Spleen (tissue), 11 donors: ENCODE results near the gene NRXN3. TPM values are rescaled to one million over a fixed set of nuclear protein-coding genes. Genes with fewer than 3 reads are reported as not detected.

Experiments
- DNase-seq: peaks from one replicate; pipeline ENCODE4 v3.0.0-alpha.2; 2020
- H3K27ac ChIP-seq, 8 donors: fragments of 200-600 bp; sonication (generic) in 7 of 8; 1 replicate in 4 of 8; 2 replicates in 4 of 8; pipeline versions ENCODE4 v1.5.0 to v1.8.0; 2016 to 2021; ENCODE audit warnings: inconsistent platforms in 4 of 8, mild to moderate bottlenecking in 4 of 8, moderate library complexity in 1 of 8
- H3K27me3 ChIP-seq, 7 donors: fragments of 200-600 bp; sonication (generic) in 6 of 7; replicated peaks in 1 of 7; 1 replicate in 4 of 7; 2 replicates in 3 of 7; pipeline versions ENCODE4 v1.5.0 to v1.8.0; 2016 to 2021; ENCODE audit warnings: inconsistent platforms in 3 of 7, mild to moderate bottlenecking in 1 of 7
- H3K36me3 ChIP-seq, 6 donors: fragments of 200-600 bp; sonication (generic) in 5 of 6; 1 replicate in 4 of 6; 2 replicates in 2 of 6; pipeline versions ENCODE4 v1.5.0 to v1.8.0; 2016 to 2021; ENCODE audit warnings: inconsistent platforms in 2 of 6
- H3K4me1 ChIP-seq, 6 donors: fragments of 200-600 bp; sonication (generic) in 5 of 6; 1 replicate in 3 of 6; 2 replicates in 3 of 6; pipeline versions ENCODE4 v1.5.0 to v1.8.0; 2016 to 2021; ENCODE audit warnings: inconsistent platforms in 3 of 6
- H3K4me3 ChIP-seq, 8 donors: fragments of 200-600 bp; sonication (generic) in 7 of 8; 1 replicate in 4 of 8; 2 replicates in 4 of 8; pipeline versions ENCODE4 v1.5.0 to v1.8.0; 2016 to 2021; ENCODE audit warnings: inconsistent platforms in 4 of 8, mild to moderate bottlenecking in 4 of 8, moderate library complexity in 2 of 8
- H3K9me3 ChIP-seq, 8 donors: fragments of 200-600 bp; sonication (generic) in 7 of 8; 1 replicate in 4 of 8; 2 replicates in 4 of 8; pipeline versions ENCODE4 v1.5.0 to v1.8.0; 2016 to 2021; ENCODE audit warnings: inconsistent platforms in 4 of 8
- CTCF ChIP-seq, 11 experiments: fragments of 200-600 bp in 7 of 11; fragments of 450-650 bp in 4 of 11; sonication (generic) in 4 of 11; IDR thresholded peaks in 8 of 11; conservative IDR thresholded peaks in 3 of 11; 1 replicate in 7 of 11; 2 replicates in 4 of 11; pipeline versions ENCODE4 v1.4.0 to v1.8.0; 2016 to 2021; ENCODE audit warnings: antibody characterized with exemption in 11 of 11, inconsistent platforms in 4 of 11, mild to moderate bottlenecking in 1 of 11
- POLR2A ChIP-seq, 3 donors: fragments of 450-650 bp; IDR thresholded peaks; one replicate each; pipeline ENCODE4 v1.5.1; 2017; ENCODE audit warnings: antibody characterized with exemption in 3 of 3, mild to moderate bottlenecking in 1 of 3
- POLR2AphosphoS5 ChIP-seq, 3 donors: sonication (generic); formaldehyde crosslinking; IDR thresholded peaks; one replicate each; pipeline ENCODE4 v1.5.1; 2017; ENCODE audit warnings: antibody characterized with exemption in 3 of 3
- WGBS, 5 donors: extraction: QIAGEN DNeasy Blood & Tissue Kit in 3 of 5; methylation state at CpG; one replicate each; pipeline versions ENCODE4 v1.1.5 to v1.1.7; 2013 to 2018; 5-methylcytosine and 5-hydroxymethylcytosine counted together
- intact Hi-C: fragments of 100-400 bp; cut with DNase I; formaldehyde crosslinking; loops from one replicate; pipeline ENCODE4 v1.15.0; 2023; ENCODE audit warnings: low total_unique reads
- polyA plus RNA-seq, 3 donors: library from polyadenylated mRNA; stranded (reverse); fragments of 200-250 nt; gene quantifications; one replicate each; pipeline ENCODE4 v1.2.1, GENCODE V29; 2013
- total RNA-seq, 7 donors: library from RNA; depleted of rRNA in 3 of 7; stranded (reverse); fragments of >200 nt in 3 of 7; fragmentation: NEBNext Ultra II Directional in 4 of 7; extraction: Animal tissue kit (Norgen Biotek cat#: 25700) in 4 of 7; gene quantifications; one replicate each; pipeline versions ENCODE4 v1.1.0 to v1.2.1, GENCODE V29; 2016 to 2021
- donor health status: healthy with polysubstance abuse.
- donor health status: DM: no; HTN: no; CAD: no; lungs with moderate emphysema.
- donor health status: DM: no; HTN: no; CAD: no.
- donor health status: Bipolar disorder and iron deficiency.
- donor health status: healthy.
- donor health status: DM: no; HTN: no; CAD: no.
- donor health status: DM: yes; HTN: yes; CAD: no.

NRXN3 gene
- total and polyA plus RNA-seq, 10 donors, result 0.21 to 11.5 (median 1.6) TPM

GRCh38 chr14:79695307-79695706, 1525.1 kb downstream of the NRXN3 start:
- H3K36me3 ChIP-seq, result no peaks in the 10 kb centered on the region
- intact Hi-C loops, result no loop called here
- 75 to 91% (median 86%) methylated on average over 1 of the region's 1 CpG for WGBS, 5 donors

GRCh38 chr14:79698298-79698711, 1528.1 kb downstream of the NRXN3 start:
- Histone ChIP-seq H3K27me3 (no peaks in the 10 kb centered on the region), H3K4me1 (no peaks in the 10 kb centered on the region), H3K27ac (no peak overlapping the region), H3K9me3 (no peaks in the 10 kb centered on the region), H3K36me3 (no peaks in the 10 kb centered on the region), H3K4me3 (no peak overlapping the region)
- intact Hi-C loops, result no loop called here
- WGBS, 5 donors, result 60 to 89% (median 80%) methylated on average over 1 of the region's 1 CpG
- TF ChIP-seq POLR2AphosphoS5 (IDR thresholded peaks at IDR 0.05) (no peak), CTCF (IDR thresholded peaks at IDR 0.05 in 8 of 11, conservative IDR thresholded peaks at IDR 0.05 in 3 of 11) (no peak), POLR2A (IDR thresholded peaks at IDR 0.05) (no peak)
- no peak for DNase-seq

More at GRCh38 chr14:79695307-79695706, 1525.1 kb downstream of the NRXN3 start:
- no peak for DNase-seq
- TF ChIP-seq POLR2A (IDR thresholded peaks at IDR 0.05), result no peak
- no peak for TF ChIP-seq POLR2AphosphoS5 (IDR thresholded peaks at IDR 0.05)
- TF ChIP-seq CTCF (IDR thresholded peaks at IDR 0.05 in 8 of 11, conservative IDR thresholded peaks at IDR 0.05 in 3 of 11), result no peak
- Histone ChIP-seq H3K4me3 (no peak overlapping the region), H3K27ac (no peak overlapping the region), H3K9me3 (no peaks in the 10 kb centered on the region), H3K27me3 (no peaks in the 10 kb centered on the region), H3K4me1 (no peaks in the 10 kb centered on the region)

- Histone ChIP-seq H3K27me3 (no peaks in the 10 kb centered on the region), H3K9me3 (no peaks in the 10 kb centered on the region), H3K36me3 (no peaks in the 10 kb centered on the region), H3K4me3 (no peak overlapping the region), H3K27ac (no peak overlapping the region), H3K4me1 (no peaks in the 10 kb centered on the region)
- 69 to 90% (median 82%) methylated on average over 2 of the region's 2 CpGs for WGBS, 5 donors
- DNase-seq, result no peak
- intact Hi-C loops, result no loop called here
- no peak for TF ChIP-seq CTCF (IDR thresholded peaks at IDR 0.05 in 8 of 11, conservative IDR thresholded peaks at IDR 0.05 in 3 of 11)
- TF ChIP-seq POLR2AphosphoS5 (IDR thresholded peaks at IDR 0.05), result no peak
- TF ChIP-seq POLR2A (IDR thresholded peaks at IDR 0.05), result no peak
These were observed 1529.0 kb downstream of the NRXN3 start for GRCh38 chr14:79699206-79699605.

- H3K4me3 ChIP-seq, result no peak overlapping the region
- H3K4me1 ChIP-seq, result no peaks in the 10 kb centered on the region
- DNase-seq, result no peak
- TF ChIP-seq CTCF (IDR thresholded peaks at IDR 0.05 in 8 of 11, conservative IDR thresholded peaks at IDR 0.05 in 3 of 11), result no peak
- no peak for TF ChIP-seq POLR2A (IDR thresholded peaks at IDR 0.05)
- no peak for TF ChIP-seq POLR2AphosphoS5 (IDR thresholded peaks at IDR 0.05)
- intact Hi-C loops, result no loop called here
- no peaks in the 10 kb centered on the region for H3K27me3 ChIP-seq
- no peaks in the 10 kb centered on the region for H3K9me3 ChIP-seq
- no peak overlapping the region for H3K27ac ChIP-seq
- H3K36me3 ChIP-seq, result no peaks in the 10 kb centered on the region
These were observed 1531.2 kb downstream of the NRXN3 start for GRCh38 chr14:79701371-79701770.
